Measurements from ENCODE around the gene CCDC71.
A peak's percentile ranks its signal among the peaks of the same experiment; 100 is the strongest.

Gene CCDC71

GRCh38 chr3:49133226-49133951 lies 32.7 kb downstream of the CCDC71 start:
- in situ Hi-C loops (cut with MboI; ENCODE audit: low sequenced_read_pairs, unreplicated experiment) = no loop called here
- no peak for TF ChIP-seq CTCF (IDR thresholded peaks at IDR 0.05; ENCODE audit: borderline replicate concordance, control extremely low read depth, extremely low read depth, insufficient read depth, missing control alignments)
- no peak for DNase-seq (ENCODE audit: low spot score)

- TF ChIP-seq CTCF (IDR thresholded peaks at IDR 0.05; ENCODE audit: borderline replicate concordance, control extremely low read depth, extremely low read depth, insufficient read depth, missing control alignments) = no peak
- in situ Hi-C loops (cut with MboI; ENCODE audit: low sequenced_read_pairs, unreplicated experiment) = no loop called here
- no peak for DNase-seq (ENCODE audit: low spot score)
These were observed 33.5 kb downstream of the CCDC71 start, which contains the start of gene LAMB2 for GRCh38 chr3:49132437-49133225. Gene LAMB2, minus strand, starts transcription at chr3:49133050. Its CDS starts 183 bp downstream, at chr3:49132867.

- in situ Hi-C loops (cut with MboI; ENCODE audit: low sequenced_read_pairs, unreplicated experiment) = no loop called here
- DNase-seq (ENCODE audit: low spot score) = no peak
- no peak for TF ChIP-seq CTCF (IDR thresholded peaks at IDR 0.05; ENCODE audit: borderline replicate concordance, control extremely low read depth, extremely low read depth, insufficient read depth, missing control alignments)
These were observed 34.1 kb downstream of the CCDC71 start for GRCh38 chr3:49132073-49132436.

- no peak for DNase-seq (ENCODE audit: low spot score)
- no peak for TF ChIP-seq CTCF (IDR thresholded peaks at IDR 0.05; ENCODE audit: borderline replicate concordance, control extremely low read depth, extremely low read depth, insufficient read depth, missing control alignments)
- in situ Hi-C loops (cut with MboI; ENCODE audit: low sequenced_read_pairs, unreplicated experiment) = no loop called here
These were observed 34.6 kb downstream of the CCDC71 start for GRCh38 chr3:49131576-49131975.

GRCh38 chr3:49131040-49131439 lies 35.1 kb downstream of the CCDC71 start:
- in situ Hi-C loops (cut with MboI; ENCODE audit: low sequenced_read_pairs, unreplicated experiment) = no loop called here
- DNase-seq (ENCODE audit: low spot score) = no peak
- no peak for TF ChIP-seq CTCF (IDR thresholded peaks at IDR 0.05; ENCODE audit: borderline replicate concordance, control extremely low read depth, extremely low read depth, insufficient read depth, missing control alignments)

- DNase-seq (ENCODE audit: low spot score) = no peak
- in situ Hi-C loops (cut with MboI; ENCODE audit: low sequenced_read_pairs, unreplicated experiment) = no loop called here
- peak; percentile 22 for TF ChIP-seq CTCF (IDR thresholded peaks at IDR 0.05; ENCODE audit: borderline replicate concordance, control extremely low read depth, extremely low read depth, insufficient read depth, missing control alignments)
These were observed 41.0 kb downstream of the CCDC71 start for GRCh38 chr3:49124991-49125670.
